OCI-M2 (cell line): ENCODE results near the gene SUN1.
"Not testable (repeated sequence)": the region's sequence is repeated elsewhere in the genome, so short reads cannot be mapped to it uniquely, and the experiment has no call there.

ENCODE experiments used
- DNase-seq: peaks from one replicate; lab custom pipeline; 2025; ENCODE audit not compliant: unreplicated experiment; lab: John Stamatoyannopoulos, UW

The SUN1 gene

DNA sequence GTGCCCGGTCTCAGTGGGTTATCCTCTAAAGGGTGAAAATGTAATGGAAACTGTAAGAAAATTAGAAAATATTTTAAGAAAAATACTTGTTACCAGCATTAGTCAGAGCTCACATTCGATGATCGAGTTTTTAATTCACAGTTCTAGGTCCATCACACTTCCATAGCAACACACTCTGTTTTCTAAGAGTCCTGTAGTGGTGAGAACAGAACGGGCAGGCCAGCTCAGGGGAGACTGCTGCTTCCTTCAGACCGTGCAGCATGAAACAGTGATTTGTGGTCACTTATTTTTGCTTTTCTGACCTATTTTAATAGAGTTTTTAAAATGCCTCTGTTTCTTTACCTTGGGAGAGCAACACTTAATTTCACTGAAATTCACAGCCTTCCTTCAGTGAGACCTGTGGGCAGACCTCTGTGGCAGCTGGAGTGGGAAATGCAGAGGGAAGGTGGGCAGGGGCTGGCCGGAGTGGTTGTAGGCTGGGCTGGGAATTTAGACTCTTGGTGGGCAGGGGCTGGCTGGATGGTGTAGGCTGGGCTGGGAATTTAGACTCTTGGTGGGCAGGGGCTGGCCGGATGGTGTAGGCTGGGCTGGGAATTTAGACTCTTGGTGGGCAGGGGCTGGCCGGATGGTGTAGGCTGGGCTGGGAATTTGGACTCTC lies 1.5 kb downstream of the SUN1 start:
- DNase-seq, result no peak

DNA sequence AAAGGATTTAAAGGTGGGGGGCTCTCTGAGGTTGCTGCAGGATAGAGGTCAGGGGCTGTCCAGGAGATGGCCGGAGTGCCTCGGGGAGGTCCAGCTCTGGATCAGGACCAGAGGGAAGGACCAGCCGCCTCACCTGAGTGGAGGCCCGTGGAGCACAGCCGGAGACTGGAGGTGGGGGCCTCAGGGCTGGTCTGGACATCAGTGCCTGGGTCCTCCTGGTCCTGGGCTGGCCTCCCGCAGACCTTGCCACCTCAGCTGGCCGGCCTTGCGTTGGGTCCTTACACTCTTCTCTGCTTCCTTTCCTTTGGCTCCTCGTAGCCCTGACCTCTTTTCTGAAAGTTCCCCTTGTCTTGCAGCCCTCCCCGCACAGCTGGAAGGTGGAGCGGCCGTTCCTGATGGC lies 2.0 kb downstream of the SUN1 start:
- DNase-seq, result no peak

DNA sequence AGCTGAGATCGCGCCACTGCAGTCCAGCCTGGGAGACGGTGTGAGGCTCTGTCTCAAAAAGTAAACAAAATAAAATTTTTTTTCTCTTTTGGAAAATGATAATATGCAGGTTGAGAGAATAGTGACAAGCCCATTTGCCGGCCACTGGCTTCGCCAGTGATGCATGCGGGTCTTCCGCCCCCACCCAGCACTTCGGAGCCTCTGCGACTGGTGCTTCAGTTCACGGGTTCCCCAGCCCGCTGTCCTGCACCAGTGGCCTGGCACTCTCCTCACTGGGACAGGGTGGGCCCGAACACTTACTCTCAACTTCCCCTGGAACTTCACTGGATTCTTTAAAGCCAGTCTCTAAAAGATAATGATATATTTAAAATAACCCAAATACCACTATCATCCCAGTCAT lies 2.7 kb downstream of the SUN1 start:
- DNase-seq, result no peak

DNA sequence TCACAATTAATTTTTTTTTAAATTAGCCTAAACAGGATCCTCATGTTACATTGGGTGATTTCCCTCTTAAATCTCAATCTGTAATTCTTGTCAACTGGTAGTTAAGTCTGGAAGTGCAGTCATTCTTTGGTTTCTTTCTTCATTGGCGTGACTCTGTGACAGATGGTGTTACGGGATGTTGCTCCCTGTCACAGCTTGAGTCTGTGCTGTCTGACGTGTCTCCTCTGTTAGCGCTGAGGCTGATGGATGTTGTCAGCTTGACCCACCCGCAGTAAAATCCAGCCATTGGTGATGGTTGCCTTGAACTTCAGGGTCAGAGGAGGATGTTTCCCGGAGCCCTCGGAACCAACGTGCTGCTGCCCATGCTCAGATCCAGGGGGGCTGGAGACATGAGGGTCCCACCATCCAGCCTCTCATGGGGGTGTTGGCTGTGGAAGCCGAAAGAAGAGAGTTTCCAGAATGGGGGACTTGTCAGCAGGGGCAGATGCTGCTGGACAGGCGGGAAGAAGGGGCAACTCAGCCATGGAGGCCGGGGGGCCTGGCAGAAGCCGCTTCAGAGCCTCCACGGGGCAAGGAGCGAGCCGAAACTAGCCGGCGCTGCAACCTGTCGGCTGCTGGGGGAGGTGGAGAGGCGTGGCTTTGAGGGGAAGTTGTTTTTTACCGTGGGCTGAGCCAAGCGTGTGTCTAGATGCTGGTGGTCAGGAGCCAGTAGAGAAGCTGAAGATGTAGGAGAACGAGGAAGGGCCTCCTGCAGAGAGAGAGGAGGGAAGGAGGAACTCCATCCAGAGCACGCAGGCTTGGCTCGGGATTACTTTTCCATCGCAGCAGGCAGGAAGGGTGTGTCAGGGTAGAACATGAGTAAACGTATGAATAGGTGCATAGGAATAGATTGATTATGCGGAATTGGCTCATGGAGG lies 3.5 kb downstream of the SUN1 start:
- no peak for DNase-seq

DNA sequence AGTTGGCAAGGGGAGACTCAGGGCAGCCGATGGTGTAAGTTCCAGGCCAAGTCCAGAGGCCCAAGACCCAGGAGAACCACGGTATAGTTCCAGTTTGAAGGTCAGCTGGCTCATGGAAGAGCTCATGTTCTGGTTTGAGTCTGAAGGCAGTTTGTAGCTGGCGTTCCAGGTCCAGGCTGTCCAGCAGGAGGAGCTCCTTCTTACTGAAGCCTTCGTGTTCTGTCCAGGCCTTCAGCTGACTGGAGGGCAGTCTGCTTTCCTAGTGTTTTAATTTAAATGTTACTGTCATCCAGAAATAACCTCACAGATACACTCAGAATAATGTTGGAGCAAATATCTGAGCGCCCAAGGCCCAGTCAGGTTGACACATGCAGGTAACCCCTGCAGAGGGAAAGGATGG lies 4.2 kb downstream of the SUN1 start:
- DNase-seq, result no peak

DNA sequence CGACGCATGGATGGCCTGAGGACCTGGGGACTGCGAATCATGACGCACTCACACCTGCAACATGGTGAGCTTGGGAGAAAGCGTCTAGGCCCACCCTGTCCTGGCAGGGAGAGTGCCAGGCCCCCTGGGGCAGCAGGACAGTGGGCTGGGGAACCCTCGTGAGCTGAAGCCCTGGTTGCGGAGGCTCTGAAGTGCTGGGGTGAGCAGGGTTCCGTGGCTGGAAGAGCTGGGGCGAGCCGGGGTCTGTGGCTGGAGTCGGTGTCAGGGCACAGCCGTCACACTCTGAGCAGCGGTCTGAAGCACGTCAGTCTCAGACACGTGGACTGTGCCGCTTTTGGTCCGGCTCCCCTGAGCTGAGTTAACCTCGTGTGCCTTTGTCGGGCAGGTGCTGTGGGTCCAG lies 4.7 kb downstream of the SUN1 start:
- no peak for DNase-seq

DNA sequence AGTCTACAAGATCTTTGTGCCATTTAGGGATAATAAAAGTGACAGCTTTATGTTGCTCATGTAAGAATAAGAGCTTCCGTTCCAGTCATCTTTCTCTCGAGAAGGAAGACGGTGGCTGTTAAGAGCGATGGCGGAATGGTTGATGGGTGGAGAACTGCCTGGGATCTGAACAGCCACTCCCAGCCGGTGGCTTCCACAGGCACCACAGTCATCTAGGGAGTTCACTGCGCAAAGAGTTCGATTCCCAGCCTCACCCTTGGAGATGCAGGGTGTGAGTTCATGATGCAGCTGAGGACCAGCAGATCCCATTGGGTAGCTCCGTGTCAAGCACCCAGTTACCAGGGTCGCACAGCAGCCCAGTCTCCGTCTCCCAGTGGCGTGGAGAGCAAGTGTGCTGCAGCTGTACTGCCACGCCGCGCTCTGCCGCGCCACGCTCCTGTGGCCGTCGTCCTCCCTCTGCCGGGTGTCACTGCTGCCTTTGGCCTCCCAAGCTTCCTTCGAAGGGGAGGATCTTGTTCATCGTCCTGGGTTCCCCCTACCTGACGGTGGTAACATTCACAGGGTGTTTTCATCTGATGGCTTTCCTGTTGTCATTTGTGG lies 7.8 kb downstream of the SUN1 start:
- DNase-seq, result no peak

DNA sequence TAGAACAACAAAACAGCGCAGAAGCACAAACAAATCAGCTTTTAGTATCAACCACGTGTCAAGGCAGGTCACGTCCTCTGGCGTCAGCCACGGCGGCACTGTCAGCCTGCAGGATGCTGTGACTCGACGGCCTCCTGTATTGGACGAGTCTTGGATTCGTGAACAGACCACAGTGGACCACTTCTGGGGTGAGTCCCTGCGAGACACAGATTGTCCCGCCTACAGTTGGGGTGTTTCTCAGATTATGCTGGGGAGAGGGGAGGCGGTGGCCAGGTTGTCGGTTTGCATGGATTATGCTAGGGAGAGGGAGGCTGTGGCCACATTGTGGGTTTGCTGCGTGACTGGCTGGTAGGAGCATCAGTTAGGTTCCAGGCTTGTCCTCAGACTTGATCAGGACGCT lies 9.7 kb downstream of the SUN1 start:
- DNase-seq, result no peak

DNA sequence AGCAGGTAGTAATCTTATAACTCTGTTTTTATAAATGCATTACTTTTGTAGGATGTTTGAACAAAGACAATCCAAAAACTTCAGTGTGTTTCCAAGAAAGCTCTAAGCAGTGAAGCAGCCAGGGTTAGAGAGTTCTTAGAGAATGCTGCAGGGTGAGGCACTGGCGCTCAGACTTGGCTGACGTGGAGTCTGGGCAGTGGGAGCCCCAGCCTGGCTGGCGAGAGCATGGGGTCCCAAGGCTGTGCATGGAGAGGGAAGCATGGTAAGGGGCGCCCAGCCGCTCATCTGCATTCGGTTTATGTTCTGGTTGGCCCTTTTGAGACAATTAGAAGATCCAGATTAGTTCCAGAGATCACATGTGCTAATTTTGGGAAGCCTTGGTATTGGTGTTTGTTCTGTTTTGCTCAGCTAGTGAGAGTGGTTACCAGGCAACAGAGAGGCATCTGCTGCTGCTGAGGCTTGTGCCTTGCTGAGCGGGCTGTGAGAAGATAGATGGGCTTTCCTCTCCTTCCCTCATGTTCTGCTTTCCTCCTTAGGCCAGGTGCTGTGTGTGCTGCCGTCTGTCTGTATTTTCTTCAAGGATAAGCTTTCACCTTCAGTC lies 10.3 kb downstream of the SUN1 start:
- DNase-seq, result no peak

DNA sequence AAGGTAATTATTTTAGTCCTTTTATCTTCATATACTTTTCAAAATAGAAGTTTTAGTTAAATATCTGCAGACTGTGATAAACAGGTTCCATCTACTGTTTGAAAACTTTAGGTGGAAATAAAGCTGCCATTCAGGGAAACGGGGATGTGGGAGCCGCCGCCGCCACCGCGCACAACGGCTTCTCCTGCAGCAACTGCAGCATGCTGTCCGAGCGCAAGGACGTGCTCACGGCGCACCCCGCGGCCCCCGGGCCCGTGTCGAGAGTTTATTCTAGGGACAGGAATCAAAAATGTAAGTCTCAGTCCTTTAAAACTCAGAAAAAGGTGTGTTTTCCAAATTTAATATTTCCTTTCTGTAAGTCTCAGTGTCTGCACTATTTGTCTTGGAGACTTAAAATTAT lies 11.0 kb downstream of the SUN1 start:
- no peak for DNase-seq

DNA sequence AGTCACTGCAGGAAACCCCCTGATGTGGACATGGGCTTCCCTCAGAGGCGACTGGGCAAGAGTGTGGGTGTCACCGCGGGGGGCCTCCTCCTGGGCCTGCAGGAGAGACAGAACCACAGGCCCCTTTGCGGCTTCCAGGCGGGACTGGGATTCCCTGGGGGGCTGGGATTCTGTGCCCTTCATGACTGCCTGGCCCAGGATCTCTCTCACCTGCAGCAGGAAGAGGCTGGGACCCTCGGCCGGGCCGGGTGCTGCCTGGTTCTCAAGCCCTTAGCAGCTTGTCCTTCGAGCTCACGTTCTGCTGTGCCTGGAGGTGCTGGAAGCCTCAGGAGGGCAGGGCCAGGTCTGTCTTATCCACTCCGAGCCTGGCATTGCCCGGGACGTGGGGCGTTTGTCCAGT lies 11.8 kb downstream of the SUN1 start:
- DNase-seq, result no peak

DNA sequence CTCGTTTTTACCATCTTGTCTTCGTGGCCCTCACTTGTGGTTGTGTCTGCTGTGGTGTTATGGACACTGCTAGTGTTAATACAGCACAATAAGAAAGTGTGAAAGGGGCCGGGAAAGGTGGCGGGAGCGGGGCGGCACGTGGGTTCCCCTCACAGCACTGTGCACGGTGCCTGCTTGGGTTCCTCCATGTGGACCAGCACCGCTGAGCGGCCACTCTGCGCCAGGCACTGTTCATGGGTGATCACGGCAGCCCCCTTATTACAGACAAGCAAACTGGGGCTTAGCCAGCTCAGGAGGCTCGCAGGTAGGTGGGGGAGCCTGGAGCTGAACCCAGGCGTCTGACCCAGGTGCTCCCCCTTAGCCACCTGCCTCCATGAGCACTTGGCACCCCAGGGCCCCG lies 12.2 kb downstream of the SUN1 start:
- no peak for DNase-seq

DNA sequence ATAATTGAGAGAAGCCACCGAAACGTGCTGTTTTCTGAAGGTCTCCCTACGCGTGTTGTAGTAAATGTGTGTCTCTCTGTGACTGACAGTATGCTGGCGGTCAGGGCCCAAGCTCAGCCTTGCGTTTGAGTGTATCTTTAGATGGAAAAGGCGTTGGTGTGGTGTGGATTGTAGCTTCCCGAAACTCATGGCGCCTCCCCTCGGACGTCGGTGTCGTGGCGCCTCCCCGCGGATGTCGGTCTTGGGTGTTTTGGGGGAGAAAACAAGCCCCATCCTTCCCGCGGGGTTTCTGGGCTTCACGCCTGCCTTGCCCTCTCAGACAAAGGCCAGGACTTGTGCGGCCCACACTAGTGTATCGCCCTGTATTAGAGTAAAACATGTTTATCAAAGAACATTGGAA lies 12.8 kb downstream of the SUN1 start:
- no peak for DNase-seq

DNA sequence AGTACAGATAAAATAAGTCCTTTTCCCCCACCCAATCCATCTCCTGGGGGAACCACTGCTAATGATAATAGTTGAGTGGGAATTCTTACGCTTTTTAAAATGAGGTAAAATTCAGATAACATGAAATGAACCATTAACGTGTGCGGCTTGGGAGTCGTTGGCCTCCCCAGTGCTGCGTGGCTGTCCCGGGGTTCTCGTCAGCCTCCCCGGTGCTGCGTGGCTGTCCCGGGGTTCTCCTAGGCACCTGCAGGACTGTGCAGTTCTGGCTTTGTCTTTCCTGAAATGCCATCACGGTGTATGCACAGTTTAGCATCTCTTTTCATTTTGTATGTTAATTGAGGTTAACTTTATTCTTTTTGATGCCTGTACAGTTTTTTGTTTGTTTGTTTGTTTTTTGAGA lies 13.5 kb downstream of the SUN1 start:
- DNase-seq, result no peak

DNA sequence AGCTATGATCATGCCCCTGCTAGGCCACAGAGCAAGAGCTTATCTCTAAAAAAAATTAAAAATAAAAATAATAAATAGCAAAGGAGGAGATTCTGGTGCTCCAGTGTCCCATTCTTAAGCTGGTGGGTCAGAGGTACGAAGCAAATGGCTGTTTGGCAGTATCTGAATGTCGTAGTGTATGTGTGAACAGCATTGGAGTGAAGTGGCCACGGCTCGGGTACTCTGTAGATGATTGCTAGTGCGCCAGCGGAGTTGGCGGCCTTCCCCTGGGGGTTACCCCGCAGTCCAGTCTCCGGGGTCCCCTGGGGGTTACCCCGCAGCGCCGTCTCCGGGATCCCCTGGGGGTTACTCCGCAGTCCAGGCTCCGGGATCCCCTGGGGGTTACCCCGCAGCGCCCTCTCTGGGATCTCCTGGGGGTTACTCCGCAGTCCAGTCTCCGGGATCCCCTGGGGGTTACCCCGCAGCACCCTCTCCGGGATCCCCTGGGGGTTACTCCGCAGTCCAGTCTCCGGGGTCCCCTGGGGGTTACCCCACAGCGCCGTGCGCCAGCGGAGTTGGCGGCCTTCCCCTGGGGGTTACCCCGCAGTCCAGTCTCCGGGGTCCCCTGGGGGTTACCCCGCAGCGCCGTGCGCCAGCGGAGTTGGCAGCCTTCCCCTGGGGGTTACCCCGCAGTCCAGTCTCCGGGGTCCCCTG lies 14.8 kb downstream of the SUN1 start:
- DNase-seq, result not testable (repeated sequence)

DNA sequence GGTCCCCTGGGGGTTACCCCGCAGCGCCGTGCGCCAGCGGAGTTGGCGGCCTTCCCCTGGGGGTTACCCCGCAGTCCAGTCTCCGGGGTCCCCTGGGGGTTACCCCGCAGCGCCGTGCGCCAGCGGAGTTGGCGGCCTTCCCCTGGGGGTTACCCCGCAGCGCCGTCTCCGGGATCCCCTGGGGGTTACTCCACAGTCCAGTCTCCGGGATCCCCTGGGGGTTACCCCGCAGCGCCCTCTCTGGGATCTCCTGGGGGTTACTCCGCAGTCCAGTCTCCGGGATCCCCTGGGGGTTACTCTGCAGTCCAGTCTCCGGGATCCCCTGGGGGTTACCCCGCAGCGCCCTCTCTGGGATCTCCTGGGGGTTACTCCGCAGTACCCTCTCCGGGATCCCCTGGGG lies 15.5 kb downstream of the SUN1 start:
- DNase-seq, result not testable (repeated sequence)

DNA sequence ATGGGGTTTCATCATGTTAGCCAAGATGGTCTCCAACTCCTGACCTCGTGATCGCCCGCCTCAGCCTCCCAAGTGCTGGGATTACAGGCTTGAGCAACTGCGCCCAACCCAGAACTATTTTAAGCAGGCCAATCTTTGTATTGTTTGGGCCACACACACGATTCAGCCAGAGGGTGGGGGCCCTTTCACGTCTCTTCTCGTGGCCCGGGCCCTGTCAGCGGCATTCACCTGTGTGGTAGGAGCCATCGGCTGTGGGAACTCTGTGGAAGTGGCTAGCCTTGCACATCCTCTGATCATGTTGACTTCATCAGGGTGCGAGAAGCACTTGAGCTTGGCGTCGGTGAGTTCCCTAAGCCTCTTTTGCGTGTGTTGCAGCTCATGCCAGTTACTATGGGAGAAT lies 16.9 kb downstream of the SUN1 start:
- DNase-seq, result no peak

DNA sequence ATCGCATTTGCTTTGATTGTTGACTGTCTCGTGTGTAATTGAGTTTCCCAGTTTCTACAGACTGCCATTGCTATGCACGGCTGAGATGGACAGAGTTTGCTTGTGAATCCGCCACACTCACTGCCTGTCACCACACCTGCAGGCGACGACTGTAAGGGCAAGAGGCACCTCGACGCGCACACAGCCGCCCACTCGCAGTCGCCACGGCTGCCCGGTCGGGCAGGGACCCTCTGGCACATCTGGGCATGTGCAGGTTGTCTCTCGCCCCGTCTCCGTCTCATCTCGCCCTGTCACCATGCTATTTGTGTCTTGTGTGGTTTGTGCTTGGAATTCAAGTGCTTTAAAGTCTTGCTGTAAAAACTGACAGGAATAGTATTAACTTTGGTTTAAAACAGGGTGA lies 17.5 kb downstream of the SUN1 start:
- no peak for DNase-seq

DNA sequence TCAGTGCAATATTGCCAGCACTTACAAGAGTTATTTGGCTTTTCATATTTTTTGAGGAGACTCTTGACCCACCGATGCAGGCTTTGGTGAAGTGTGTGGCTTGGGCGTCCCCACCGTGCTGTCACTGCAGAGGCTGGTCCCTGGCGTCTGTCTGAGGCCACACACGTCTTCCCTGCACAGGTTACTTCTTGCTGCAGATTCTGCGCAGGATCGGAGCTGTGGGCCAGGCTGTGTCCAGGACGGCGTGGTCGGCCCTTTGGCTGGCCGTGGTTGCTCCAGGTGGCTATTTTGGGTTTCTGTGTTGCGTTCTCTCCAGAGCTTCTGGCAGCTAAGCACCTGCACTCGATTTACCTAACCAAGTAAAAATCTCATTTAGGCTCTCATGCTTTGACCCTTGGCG lies 18.9 kb downstream of the SUN1 start:
- no peak for DNase-seq

DNA sequence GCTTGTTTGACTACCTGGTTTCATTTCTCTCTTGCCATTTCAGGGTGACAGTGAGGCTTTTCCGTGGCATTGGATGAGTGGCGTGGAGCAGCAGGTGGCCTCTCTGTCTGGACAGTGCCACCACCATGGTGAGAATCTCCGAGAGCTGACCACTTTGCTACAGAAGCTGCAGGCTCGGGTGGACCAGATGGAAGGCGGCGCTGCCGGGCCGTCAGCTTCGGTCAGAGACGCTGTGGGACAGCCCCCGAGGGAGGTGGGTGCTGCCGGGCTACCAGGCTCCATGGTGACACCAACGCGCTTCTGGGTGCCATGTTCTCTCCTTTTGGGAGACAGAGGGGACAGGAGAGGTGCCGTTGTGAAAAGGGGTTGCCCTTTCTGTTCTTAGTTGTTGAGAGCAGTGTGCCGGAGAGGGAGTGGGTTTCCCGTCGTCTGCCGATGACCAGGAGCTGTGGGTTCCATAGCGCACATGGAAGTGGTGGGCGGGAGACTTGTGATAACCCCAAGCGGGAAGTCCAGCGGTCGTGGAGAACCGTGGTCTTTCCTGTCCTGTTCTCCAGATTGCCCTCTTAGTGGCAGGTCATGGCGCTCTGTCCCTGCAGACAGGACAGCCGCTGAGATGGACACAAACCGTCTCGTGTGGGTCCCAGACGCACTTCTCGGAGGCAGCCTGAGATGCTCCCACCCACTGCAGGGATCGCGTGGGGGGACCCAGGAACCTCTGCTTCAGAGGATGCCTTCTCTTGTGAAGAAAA lies 21.3 kb downstream of the SUN1 start:
- no peak for DNase-seq
